HepG2 (cell line): ENCODE results near the gene GTSF1L. TPM values are rescaled to one million over a fixed set of nuclear protein-coding genes. Genes with fewer than 3 reads are reported as not detected.

ENCODE experiments used
- ATAC-seq: fragments of 200-7000 bp; cut with Tn5 transposase; 3 replicates; pipeline ENCODE4 v1.9.1; 2020; ENCODE audit warnings: mild to moderate bottlenecking, moderate library complexity
- Bru-seq: library from RNA; stranded (reverse); fragments of 400-500 nt; gene quantifications from one replicate; lab custom pipeline; 2021; lab: Mats Ljungman, UMichigan
- BruChase-seq, 2 experiments: library from RNA; stranded (reverse); fragments of 400-500 nt; gene quantifications; one replicate each; lab custom pipeline; 2021; lab: Mats Ljungman, UMichigan
- BruUV-seq: library from RNA; stranded (reverse); fragments of 400-500 nt; replicated peaks from 2 replicates; lab custom pipeline; 2021; lab: Mats Ljungman, UMichigan
- CTCF ChIA-PET: fragments of 300-600 bp; formaldehyde crosslinking; extraction: SDS; loops from one replicate; lab custom pipeline; 2021; ENCODE audit warnings: low total read pairs, inconsistent platforms, low intra/inter-chr PET ratio; lab: Yijun Ruan, JAX
- POLR2A ChIA-PET: fragments of 350-600 bp; sonication (Branson Sonifier 250); formaldehyde crosslinking; loops from one replicate; lab custom pipeline; 2020; ENCODE audit warnings: antibody characterized with exemption, inconsistent platforms; lab: Yijun Ruan, JAX
- DNase-seq: peaks from one replicate; pipeline ENCODE4 v3.0.0-alpha.2; 2015; ENCODE audit warnings: low spot score
- FAIRE-seq: peaks from 3 replicates; lab custom pipeline; 2011; peaks lifted over from hg19 to GRCh38; lab: Jason Lieb, UNC
- H2AFZ ChIP-seq: one replicate; pipeline ENCODE4 v1.6.1; 2011; ENCODE audit warnings: low read length, inconsistent platforms
- H3K27ac ChIP-seq: fragments of 300-600 bp; 3 replicates; pipeline ENCODE4 v1.8.0; 2011; ENCODE audit warnings: mixed run types, mild to moderate bottlenecking, mixed read lengths, low read length, inconsistent platforms; ENCODE audit not compliant: insufficient read depth; ENCODE audit errors: extremely low read length
- H3K27me3 ChIP-seq, 2 experiments: fragments of 200-600 bp in 1 of 2; 2 replicates in 1 of 2; 3 replicates in 1 of 2; pipeline versions ENCODE4 v1.6.0 to v1.8.0; 2011; ENCODE audit warnings: low read length in 2 of 2, mild to moderate bottlenecking in 2 of 2, moderate library complexity in 2 of 2, inconsistent platforms in 1 of 2; ENCODE audit not compliant: insufficient read depth in 2 of 2, control insufficient read depth in 1 of 2
- H3K36me3 ChIP-seq, 2 experiments: fragments of 200-600 bp in 1 of 2; replicated peaks in 1 of 2; 2 replicates in 1 of 2; 3 replicates in 1 of 2; pipeline versions ENCODE4 v1.5.1 to v1.8.0; 2011; ENCODE audit warnings: low read length in 2 of 2, inconsistent platforms in 1 of 2; ENCODE audit not compliant: insufficient read depth in 2 of 2, control insufficient read depth in 1 of 2
- H3K4me1 ChIP-seq: 2 replicates; pipeline ENCODE4 v1.5.1; 2012; ENCODE audit warnings: low read length, inconsistent platforms; ENCODE audit not compliant: insufficient read depth
- H3K4me2 ChIP-seq: 2 replicates; pipeline ENCODE4 v1.6.0; 2011; ENCODE audit warnings: low read depth, low read length, inconsistent platforms
- H3K4me3 ChIP-seq, 3 experiments: fragments of 200-600 bp in 1 of 3; sonication (generic), shearing (Covaris generic) in 1 of 3; replicated peaks in 1 of 3; 2 replicates each; pipeline ENCODE4 v1.5.1; 2011 to 2016; ENCODE audit warnings: low read length in 3 of 3, inconsistent platforms in 2 of 3, low read depth in 2 of 3, mild to moderate bottlenecking in 2 of 3, control low read depth in 1 of 3, mixed read lengths in 1 of 3; ENCODE audit not compliant: insufficient read depth in 1 of 3
- H3K79me2 ChIP-seq: one replicate; pipeline ENCODE4 v1.6.1; 2011; ENCODE audit warnings: low read length, inconsistent platforms; ENCODE audit not compliant: insufficient read depth
- H3K9ac ChIP-seq: 2 replicates; pipeline ENCODE4 v1.6.0; 2011; ENCODE audit warnings: mild to moderate bottlenecking, low read depth, low read length, inconsistent platforms; ENCODE audit not compliant: insufficient read depth
- H3K9me3 ChIP-seq: 2 replicates; pipeline ENCODE4 v1.5.1; 2012; ENCODE audit warnings: mild to moderate bottlenecking, low read length
- H4K20me1 ChIP-seq: 2 replicates; pipeline ENCODE4 v1.6.0; 2011; ENCODE audit warnings: inconsistent platforms, mild to moderate bottlenecking, low read length, moderate library complexity; ENCODE audit not compliant: insufficient read depth
- CHD4 ChIP-seq: fragments of 200-600 bp; sonication (generic); IDR thresholded peaks from 2 replicates; pipeline ENCODE4 v1.7.0; 2017; ENCODE audit warnings: mild to moderate bottlenecking, low read length, borderline replicate concordance
- HES4 ChIP-seq: sonication (generic); formaldehyde crosslinking; IDR thresholded peaks from 2 replicates; pipeline ENCODE4 v1.9.0; 2021; ENCODE audit warnings: mild to moderate bottlenecking, missing genetic modification reagents, borderline replicate concordance
- KDM5B ChIP-seq: sonication (generic); formaldehyde crosslinking; IDR thresholded peaks from 2 replicates; pipeline ENCODE4 v1.4.0; 2020; ENCODE audit warnings: missing genetic modification reagents, mild to moderate bottlenecking, borderline replicate concordance
- NFE2L1 ChIP-seq: sonication (generic); formaldehyde crosslinking; IDR thresholded peaks from 2 replicates; pipeline ENCODE4 v1.4.0; 2020; ENCODE audit warnings: missing genetic modification reagents, mild to moderate bottlenecking, borderline replicate concordance
- POLR2G ChIP-seq: fragments of 200-400 bp; formaldehyde crosslinking; IDR thresholded peaks from 2 replicates; pipeline ENCODE4 v1.6.1; 2018; ENCODE audit warnings: mild to moderate bottlenecking, low read depth, low read length, moderate library complexity
- RFXAP ChIP-seq: sonication (generic); formaldehyde crosslinking; IDR thresholded peaks from 2 replicates; pipeline ENCODE4 v1.4.0; 2020; ENCODE audit warnings: missing genetic modification reagents, borderline replicate concordance
- THAP11 ChIP-seq: IDR thresholded peaks from 2 replicates; pipeline ENCODE4 v1.6.1; 2016; ENCODE audit warnings: missing biosample characterization, missing genetic modification reagents
- ZBTB42 ChIP-seq: sonication (generic); formaldehyde crosslinking; IDR thresholded peaks from 2 replicates; pipeline ENCODE4 v1.5.0; 2020; ENCODE audit warnings: mild to moderate bottlenecking, missing genetic modification reagents
- ZMYM2 ChIP-seq: sonication (generic); formaldehyde crosslinking; IDR thresholded peaks from 2 replicates; pipeline ENCODE4 v1.8.0; 2022; ENCODE audit warnings: mild to moderate bottlenecking, missing genetic modification reagents
- ZNF879 ChIP-seq: sonication (generic); formaldehyde crosslinking; IDR thresholded peaks from 2 replicates; pipeline ENCODE4 v1.8.1; 2023; ENCODE audit warnings: missing genetic modification reagents
- ZSCAN31 ChIP-seq: sonication (generic); formaldehyde crosslinking; IDR thresholded peaks from 2 replicates; pipeline ENCODE4 v1.5.0; 2020; ENCODE audit warnings: low read depth, mild to moderate bottlenecking, missing genetic modification reagents
- WGBS: methylation state at CpG from one replicate; pipeline ENCODE4 v1.1.6; 2017; ENCODE audit warnings: low lambda C conversion rate; 5-methylcytosine and 5-hydroxymethylcytosine counted together
- in situ Hi-C: cut with HindIII; loops from 2 replicates; pipeline ENCODE4 v1.10.0; 2017; ENCODE audit warnings: low pct_unique_long_range_greater_than_20kb; ENCODE audit not compliant: extremely low pct_ligation_motif_present
- intact Hi-C: fragments of 100-400 bp; cut with micrococcal nuclease; formaldehyde crosslinking; loops from one replicate; pipeline ENCODE4 v1.10.0; 2022; ENCODE audit not compliant: unreplicated experiment
- long read RNA-seq, 2 experiments: library from RNA in 1 of 2; library from polyadenylated mRNA in 1 of 2; stranded (forward) in 1 of 2; unstranded in 1 of 2; transcript quantifications; one replicate each; pipeline ENCODE4 v2.0.0, GENCODE V29; 2019 to 2022
- polyA minus RNA-seq, 3 experiments: library from RNA; depleted of rRNA, polyadenylated mRNA; stranded (reverse); fragments of >200 nt; gene quantifications; 2 replicates each; pipeline ENCODE4 v1.2.3, GENCODE V29; 2011; ENCODE audit warnings: low replicate concordance in 1 of 3
- polyA plus RNA-seq, 8 experiments: library from polyadenylated mRNA; depleted of rRNA in 3 of 8; stranded (reverse) in 7 of 8; unstranded in 1 of 8; fragments of >200 nt; fragmentation: Illumina TruSeq in 4 of 8; extraction: Trizol in 4 of 8; gene quantifications; 2 replicates each; pipeline versions ENCODE4 v1.2.1 to v1.2.3, GENCODE V29; 2011 to 2016; ENCODE audit warnings: low read depth in 4 of 8, missing spikeins in 1 of 8, mixed read lengths in 1 of 8; ENCODE audit not compliant: insufficient read depth in 1 of 8
- total RNA-seq, 5 experiments: library from RNA; depleted of rRNA; stranded (reverse); fragments of >200 nt; fragmentation: Illumina TruSeq; extraction: Trizol; gene quantifications; 2 replicates each; pipeline ENCODE4 v1.2.3, GENCODE V29; 2016; ENCODE audit warnings: low read depth in 1 of 5
- TF ChIP-seq, protein P1 (sequence below): fragments of 450-650 bp; IDR thresholded peaks from 2 replicates; pipeline ENCODE4 v1.6.1; 2016
- TF ChIP-seq, protein P2 (sequence below): sonication (generic); formaldehyde crosslinking; IDR thresholded peaks from 2 replicates; pipeline ENCODE4 v1.5.0; 2020; ENCODE audit warnings: missing genetic modification reagents

The GTSF1L gene
- total RNA-seq (2016; rRNA removed; fragmentation: Illumina TruSeq; extraction: Trizol) (not detected in 2 replicates), polyA plus RNA-seq (2011; rRNA removed) (not detected in 2 replicates), polyA minus RNA-seq (2011; rRNA and poly(A)+ RNA removed; ENCODE audit: low replicate concordance) (not detected in 2 replicates), Bru-seq, nascent RNA (not detected), BruChase-seq, experiment 1, labeled RNA remaining after a 6-hour chase (not detected), BruChase-seq, experiment 2, labeled RNA remaining after a 2-hour chase (not detected)
- not detected in 2 replicates for total RNA-seq (2016; cell fraction: cytosol; rRNA removed; fragmentation: Illumina TruSeq; extraction: Trizol; ENCODE audit: low read depth)
- not detected in 2 replicates for total RNA-seq (2016; cell fraction: insoluble cytoplasmic fraction; rRNA removed; fragmentation: Illumina TruSeq; extraction: Trizol)
- not detected in 2 replicates for total RNA-seq (2016; cell fraction: membrane; rRNA removed; fragmentation: Illumina TruSeq; extraction: Trizol)
- total RNA-seq (2016; cell fraction: nucleus; rRNA removed; fragmentation: Illumina TruSeq; extraction: Trizol): not detected in 2 replicates
- not detected in 2 replicates for polyA plus RNA-seq (2011; cell fraction: cytosol; rRNA removed)
- polyA plus RNA-seq (2011; cell fraction: nucleus; rRNA removed): not detected in 2 replicates
- not detected in 2 replicates for polyA plus RNA-seq (2012)
- polyA plus RNA-seq (2016; cell fraction: cytosol; fragmentation: Illumina TruSeq; extraction: Trizol; ENCODE audit: low read depth): not detected in 2 replicates
- not detected in 2 replicates for polyA plus RNA-seq (2016; cell fraction: insoluble cytoplasmic fraction; fragmentation: Illumina TruSeq; extraction: Trizol; ENCODE audit: low read depth)
- not detected in 2 replicates for polyA plus RNA-seq (2016; cell fraction: membrane; fragmentation: Illumina TruSeq; extraction: Trizol; ENCODE audit: low read depth)
- polyA plus RNA-seq (2016; cell fraction: nucleus; fragmentation: Illumina TruSeq; extraction: Trizol; ENCODE audit: insufficient read depth, low read depth): not detected in 2 replicates
- not detected in 2 replicates for polyA minus RNA-seq (2011; cell fraction: cytosol; rRNA and poly(A)+ RNA removed)
- polyA minus RNA-seq (2011; cell fraction: nucleus; rRNA and poly(A)+ RNA removed): not detected in 2 replicates
- long read RNA-seq, experiment 1: 0 reads
- long read RNA-seq, experiment 2: 0 reads

DNA sequence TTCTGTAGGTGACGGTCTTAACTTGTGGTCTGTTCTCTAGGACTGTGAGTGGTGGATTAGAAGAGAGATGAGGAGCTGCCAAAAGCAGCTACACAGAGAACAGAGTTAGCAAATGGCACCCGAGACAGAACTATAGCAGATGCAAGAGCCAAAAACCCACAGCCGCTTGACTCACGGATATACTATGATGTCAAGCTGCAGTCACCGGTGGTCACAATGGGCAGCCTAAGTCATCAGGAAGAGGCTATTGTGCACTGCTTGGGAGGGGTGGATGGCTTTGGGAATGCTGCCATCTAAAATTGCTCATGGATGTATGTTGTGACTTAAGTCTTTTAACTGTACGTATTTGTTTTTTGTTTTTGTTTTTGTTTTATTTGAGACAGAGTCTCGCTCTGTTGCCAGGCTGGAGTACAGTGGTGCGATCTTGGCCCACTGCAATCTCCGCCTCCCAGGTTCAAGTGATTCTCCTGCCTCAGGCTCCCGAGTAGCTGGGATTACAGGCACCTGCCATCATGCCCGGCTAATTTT is at the start of gene GTSF1L:
TSS of gene GTSF1L (minus strand) at position 192 of the 528 bp plus-strand sequence. CDS start 308 bp downstream, outside the sequence.
- no peak within 1 kb of the TSS for H3K27ac ChIP-seq
- H3K4me2 ChIP-seq: peak within 1 kb of the TSS; percentile 38
- no peak within 1 kb of the TSS for H3K9ac ChIP-seq
- ATAC-seq: no peak
- BruUV-seq: no TSS peak
- in situ Hi-C loops: no loop called here
- H3K4me3 ChIP-seq: no peak within 1 kb of the TSS; a peak in 1 of 6 replicates
- H3K79me2 ChIP-seq: no peaks in the 10 kb centered on the region
- WGBS: 77% methylated on average over 11 of the region's 11 CpGs
- no peaks in the 10 kb centered on the region for H3K9me3 ChIP-seq
- H4K20me1 ChIP-seq: no peaks in the 10 kb centered on the region
- CTCF ChIA-PET: no interaction called here
- peaks cover 50% of the 10 kb centered on the region for H3K4me1 ChIP-seq
- DNase-seq: no peak
- POLR2A ChIA-PET: interaction anchor here (1.5 kb wide), 1 partner anchor 269 kb away, joined by 4 read pairs; the partner anchor contains the start of gene SRSF6
- H3K27me3 ChIP-seq: peaks cover 0 to 18% of the 10 kb centered on the region in 2 experiments; a peak in 2 of 5 replicates
- no peaks in the 10 kb centered on the region for H3K36me3 ChIP-seq
- intact Hi-C loops: loop anchor here (10.0 kb wide), 1 partner anchor 478 kb away; no protein-coding TSS in a partner anchor
- TF ChIP-seq HES4 (CRISPR knock-in tag) (no peak), NFE2L1 (CRISPR knock-in tag) (no peak), ZBTB42 (CRISPR knock-in tag) (no peak), ZMYM2 (CRISPR knock-in tag) (no peak), POLR2G (no peak), CHD4 (no peak), KDM5B (CRISPR knock-in tag) (no peak), ZNF879 (CRISPR knock-in tag) (no peak), ZSCAN31 (CRISPR knock-in tag) (no peak), THAP11 (CRISPR knock-in tag) (no peak), RFXAP (CRISPR knock-in tag) (no peak)
- TF ChIP-seq, protein P1, sequence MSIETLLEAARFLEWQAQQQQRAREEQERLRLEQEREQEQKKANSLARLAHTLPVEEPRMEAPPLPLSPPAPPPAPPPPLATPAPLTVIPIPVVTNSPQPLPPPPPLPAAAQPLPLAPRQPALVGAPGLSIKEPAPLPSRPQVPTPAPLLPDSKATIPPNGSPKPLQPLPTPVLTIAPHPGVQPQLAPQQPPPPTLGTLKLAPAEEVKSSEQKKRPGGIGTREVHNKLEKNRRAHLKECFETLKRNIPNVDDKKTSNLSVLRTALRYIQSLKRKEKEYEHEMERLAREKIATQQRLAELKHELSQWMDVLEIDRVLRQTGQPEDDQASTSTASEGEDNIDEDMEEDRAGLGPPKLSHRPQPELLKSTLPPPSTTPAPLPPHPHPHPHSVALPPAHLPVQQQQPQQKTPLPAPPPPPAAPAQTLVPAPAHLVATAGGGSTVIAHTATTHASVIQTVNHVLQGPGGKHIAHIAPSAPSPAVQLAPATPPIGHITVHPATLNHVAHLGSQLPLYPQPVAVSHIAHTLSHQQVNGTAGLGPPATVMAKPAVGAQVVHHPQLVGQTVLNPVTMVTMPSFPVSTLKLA: no peak
- TF ChIP-seq, protein P2, sequence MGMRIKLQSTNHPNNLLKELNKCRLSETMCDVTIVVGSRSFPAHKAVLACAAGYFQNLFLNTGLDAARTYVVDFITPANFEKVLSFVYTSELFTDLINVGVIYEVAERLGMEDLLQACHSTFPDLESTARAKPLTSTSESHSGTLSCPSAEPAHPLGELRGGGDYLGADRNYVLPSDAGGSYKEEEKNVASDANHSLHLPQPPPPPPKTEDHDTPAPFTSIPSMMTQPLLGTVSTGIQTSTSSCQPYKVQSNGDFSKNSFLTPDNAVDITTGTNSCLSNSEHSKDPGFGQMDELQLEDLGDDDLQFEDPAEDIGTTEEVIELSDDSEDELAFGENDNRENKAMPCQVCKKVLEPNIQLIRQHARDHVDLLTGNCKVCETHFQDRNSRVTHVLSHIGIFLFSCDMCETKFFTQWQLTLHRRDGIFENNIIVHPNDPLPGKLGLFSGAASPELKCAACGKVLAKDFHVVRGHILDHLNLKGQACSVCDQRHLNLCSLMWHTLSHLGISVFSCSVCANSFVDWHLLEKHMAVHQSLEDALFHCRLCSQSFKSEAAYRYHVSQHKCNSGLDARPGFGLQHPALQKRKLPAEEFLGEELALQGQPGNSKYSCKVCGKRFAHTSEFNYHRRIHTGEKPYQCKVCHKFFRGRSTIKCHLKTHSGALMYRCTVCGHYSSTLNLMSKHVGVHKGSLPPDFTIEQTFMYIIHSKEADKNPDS: no peak
- FAIRE-seq: no peak
- H2AFZ ChIP-seq: no peak within 1 kb of the TSS
